NCI-H748 treated with DMSO at 0.1 percent for 48 hours (cell line): ENCODE measurements around the gene TNFAIP6.
"Not testable (repeated sequence)": the region's sequence is repeated elsewhere in the genome, so short reads cannot be mapped to it uniquely, and the experiment has no call there.

Experiments
- DNase-seq: peaks from one replicate; lab custom pipeline; 2025; lab: John Stamatoyannopoulos, UW

The TNFAIP6 gene, protein sequence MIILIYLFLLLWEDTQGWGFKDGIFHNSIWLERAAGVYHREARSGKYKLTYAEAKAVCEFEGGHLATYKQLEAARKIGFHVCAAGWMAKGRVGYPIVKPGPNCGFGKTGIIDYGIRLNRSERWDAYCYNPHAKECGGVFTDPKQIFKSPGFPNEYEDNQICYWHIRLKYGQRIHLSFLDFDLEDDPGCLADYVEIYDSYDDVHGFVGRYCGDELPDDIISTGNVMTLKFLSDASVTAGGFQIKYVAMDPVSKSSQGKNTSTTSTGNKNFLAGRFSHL

DNA sequence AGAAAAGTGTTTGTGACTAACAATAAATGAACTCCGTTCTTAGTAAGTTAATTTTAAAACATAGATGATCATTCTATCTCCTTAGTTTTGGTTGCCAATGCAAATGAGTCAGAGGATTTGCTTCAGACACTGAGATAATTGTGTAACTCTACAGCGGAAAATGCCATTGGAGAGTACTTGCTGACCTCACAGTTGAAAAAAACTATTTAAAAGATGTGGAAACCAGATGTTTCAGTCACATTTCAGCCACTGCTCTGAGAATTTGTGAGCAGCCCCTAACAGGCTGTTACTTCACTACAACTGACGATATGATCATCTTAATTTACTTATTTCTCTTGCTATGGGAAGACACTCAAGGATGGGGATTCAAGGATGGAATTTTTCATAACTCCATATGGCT, at the start of gene TNFAIP6:
TNFAIP6 (plus strand) TSS at position 234 of the 400 bp plus-strand sequence; CDS start at position 309, 75 bp downstream.
- no peak for DNase-seq

DNA sequence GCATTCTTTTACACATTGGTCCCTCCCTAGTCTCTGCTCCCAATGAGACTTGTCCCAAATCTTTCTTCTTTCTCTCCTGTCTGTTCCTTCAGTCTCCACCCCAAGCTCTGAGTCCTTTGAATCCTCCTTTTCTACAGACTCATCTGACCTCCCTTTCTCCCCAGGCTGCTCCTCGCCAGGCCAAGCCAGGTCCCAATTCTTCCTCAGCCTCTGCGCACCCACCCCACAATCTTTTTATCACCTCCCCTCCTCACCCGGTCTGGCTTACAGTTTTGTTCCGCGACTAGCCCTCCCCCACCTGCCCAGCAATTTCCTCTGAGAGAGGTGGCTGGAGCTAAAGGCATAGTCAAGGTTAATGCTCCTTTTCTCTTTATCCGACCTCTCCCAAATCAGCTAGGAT, 47.1 kb upstream of the TNFAIP6 start:
- not testable (repeated sequence) for DNase-seq

DNA sequence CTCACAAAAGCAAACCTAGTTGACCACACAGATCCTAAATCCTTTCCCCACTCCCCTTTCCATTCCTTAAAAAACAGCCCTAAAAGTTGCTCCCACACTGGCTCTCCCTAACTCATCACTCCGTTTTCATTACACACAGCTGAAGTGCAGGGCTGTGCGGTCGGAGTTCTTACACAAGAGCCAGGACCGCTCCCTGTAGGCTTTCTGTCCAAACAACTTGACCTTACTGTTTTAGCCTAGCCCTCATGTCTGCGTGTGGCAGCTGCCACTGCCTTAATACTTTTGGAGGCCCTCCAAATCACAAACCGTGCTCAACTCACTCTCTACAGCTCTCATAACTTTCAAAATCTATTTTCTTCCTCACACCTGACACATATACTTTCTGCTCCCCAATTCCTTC, 45.0 kb upstream of the TNFAIP6 start:
- not testable (repeated sequence) for DNase-seq

DNA sequence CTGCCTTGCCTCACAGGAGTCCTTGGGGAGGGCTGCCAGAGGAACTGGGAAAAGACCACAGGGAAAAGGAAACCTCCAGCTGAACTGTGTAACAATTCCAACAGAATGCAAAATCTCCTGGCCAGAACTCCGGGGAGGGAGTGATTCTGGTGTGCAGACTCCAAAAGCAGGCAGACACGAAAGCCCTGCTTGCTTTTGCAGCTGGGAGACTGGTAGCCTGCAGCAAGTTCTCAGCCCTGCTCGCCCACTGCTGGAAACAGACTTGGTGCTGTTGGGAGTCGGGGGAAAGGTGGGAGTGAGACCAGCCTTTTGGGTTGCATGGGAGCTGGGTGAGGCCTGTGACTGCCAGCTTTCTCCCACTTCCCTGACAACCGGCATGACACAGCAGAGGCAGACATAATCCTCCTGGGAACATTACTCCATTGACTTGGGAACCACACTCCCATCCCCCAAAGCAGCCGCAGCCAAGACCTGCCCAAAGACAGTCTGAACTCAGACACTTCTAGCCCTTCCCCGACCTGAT, 42.0 kb upstream of the TNFAIP6 start:
- DNase-seq, result no peak

DNA sequence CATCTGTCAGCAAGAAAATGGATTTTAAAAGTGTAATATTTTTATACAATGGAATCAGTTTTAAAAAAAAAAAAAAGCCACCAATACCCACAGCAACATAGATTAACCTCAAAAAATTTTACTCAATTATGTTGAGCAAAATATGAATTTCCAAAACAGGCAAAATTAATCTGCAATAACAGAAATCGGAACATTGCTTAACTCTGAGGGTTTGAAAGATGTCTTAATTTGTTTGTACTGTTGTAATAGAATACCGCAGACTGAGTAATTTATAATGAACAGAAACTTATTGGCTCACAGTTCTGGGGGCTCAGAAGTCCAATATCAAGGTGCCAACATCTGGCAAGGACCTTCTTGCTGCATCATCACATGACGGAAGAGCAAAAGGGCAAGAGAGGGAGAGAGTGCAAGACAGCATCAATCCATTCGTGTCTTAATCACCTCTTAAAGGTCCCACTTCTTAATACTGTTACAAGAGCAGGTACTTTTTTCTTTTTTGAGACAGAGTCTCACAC, 31.8 kb upstream of the TNFAIP6 start:
- DNase-seq, result no peak

DNA sequence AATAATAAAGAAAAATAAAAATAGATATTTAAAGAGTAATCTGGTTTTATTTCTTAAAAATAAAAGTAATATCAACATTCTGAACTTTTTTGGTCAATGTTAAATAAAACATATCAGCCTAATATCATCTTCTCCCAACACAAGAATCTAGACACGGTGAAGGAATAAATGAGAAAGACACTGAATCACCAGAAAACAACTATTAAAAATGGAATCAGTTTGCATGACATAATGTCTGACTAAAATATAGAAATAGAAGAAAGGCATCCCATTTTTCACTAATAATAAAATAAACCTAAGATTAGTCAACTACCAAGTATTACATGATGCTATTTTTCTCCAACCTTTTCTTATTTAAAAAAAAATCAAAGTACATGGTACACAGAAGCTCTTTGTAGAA, 30.8 kb upstream of the TNFAIP6 start:
- DNase-seq, result no peak

DNA sequence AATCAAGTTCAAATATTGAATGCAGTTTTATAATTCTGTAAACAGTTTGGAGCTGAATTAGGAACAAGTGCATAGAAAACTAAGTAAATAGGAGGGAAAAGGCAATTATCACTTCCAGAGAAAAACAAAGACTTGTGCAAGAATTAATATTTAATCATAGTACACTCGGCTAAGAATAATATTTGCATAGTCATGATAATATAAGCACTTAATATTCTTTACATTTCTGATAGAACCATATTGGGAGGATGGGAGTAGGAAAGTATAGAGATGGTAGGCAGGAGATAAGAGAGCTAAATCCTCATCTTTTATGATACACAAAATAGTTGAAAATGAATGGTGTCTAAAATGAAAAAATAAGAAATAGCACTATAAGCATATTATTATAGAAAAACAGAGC, 27.4 kb upstream of the TNFAIP6 start:
- no peak for DNase-seq

DNA sequence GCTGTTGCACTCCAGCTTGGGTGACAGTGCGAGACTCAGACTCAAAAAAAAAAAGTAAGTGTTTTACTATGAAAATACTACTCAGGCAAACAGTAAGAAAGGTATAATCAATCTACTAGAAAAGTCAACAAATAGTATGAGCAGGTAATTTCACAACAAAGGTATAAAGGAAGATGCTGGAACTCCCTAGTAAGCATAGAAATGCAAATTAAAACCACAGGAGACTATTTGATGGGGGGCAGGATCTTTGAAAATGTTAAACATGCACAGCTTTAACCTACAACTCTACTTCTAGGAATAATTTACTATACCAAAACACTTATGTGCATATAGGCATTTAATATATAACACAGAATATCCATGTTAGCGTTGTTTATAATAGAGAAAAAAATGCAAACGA, 24.3 kb upstream of the TNFAIP6 start:
- DNase-seq, result no peak

DNA sequence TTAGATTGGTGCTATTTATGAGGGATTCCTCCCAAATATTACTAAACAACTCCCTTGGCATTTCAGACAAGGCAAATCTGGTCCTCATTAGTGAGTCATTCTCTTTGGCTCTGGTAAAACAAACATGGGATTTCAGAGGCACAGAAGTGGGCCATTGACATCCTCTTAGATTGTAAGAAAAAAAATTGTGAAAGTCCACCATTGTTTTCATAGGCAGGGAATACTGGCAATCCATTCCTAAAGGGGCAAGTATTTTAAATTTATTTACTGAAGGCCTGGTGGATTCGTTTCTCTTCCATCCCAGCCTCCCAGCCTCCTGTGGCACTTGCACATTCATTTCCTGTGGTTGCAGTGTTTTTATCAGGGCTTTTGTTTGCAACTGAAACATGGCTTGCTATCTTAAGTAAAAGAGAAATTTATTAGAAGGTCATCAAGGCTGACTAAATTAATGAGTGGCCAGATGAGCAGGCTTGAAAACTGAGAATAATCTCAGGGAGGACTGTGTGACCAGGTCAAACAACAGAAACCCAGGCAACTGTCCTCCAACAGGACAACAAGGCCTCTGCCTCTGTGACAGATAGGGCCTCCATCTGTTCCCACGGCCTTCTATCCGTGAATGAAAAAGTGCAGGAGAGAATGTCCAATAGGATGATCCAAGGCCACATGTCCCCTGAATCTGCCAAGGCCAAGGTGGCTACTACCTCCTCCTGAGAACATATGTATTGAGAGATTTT, 23.1 kb upstream of the TNFAIP6 start:
- no peak for DNase-seq

DNA sequence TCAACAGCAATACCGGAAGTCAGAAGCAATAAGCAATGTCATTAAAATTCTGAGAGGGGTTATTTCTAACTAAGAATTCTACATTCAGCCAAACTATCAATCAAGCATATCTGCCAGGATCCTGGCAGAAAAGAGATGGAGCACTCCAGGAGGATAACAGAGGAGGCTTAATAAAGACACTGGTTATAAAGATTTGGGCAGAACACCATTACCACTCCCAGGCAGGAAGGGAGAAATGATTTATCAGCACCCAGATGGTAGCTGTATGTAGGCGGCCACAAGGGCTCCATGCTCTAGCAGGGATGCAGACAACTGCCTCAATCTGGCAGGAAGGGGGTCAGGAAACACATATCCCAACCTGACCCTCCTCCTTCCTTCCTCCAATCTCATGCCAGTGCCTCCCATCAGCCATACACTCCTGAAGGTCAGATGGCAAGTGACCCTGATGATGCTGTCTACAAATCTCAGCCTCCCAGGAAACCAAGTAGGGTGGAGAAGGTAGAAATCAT, 20.5 kb upstream of the TNFAIP6 start:
- no peak for DNase-seq

DNA sequence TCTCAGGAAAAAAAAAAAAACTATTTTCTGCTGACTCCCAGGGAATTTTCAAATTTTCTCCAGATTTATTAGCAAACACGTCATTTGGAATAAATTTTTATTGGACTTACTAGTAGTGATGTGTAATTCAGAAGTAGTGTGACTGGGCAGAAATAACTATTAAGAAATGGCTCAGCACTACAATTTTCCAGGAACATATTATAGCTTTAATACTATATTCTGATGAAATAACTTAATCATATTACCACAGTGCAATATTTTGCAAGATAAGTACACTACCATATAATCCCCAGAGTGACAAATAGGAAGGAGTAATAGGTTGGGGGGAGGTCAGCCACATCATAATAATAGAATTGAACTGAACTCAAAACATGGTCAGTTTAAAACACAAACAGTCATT, 19.7 kb upstream of the TNFAIP6 start:
- no peak for DNase-seq

DNA sequence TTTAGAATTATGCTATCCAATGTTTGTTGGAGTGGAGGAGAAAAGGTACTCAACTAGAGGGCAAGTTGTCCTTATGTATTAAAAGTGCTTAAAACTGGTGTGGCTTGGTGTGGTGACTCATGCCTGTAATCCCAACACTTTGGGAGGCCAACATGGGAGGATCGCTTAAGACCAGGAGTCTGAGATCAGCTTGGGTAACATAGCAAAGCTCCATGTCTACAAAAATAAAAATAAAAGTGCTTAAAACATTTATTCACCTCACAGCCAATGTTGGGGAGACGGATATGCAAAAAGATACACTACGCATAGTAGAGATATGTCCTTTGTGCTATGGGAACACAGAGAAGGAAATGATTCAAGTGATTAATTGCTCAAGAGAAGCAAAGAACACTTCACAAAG, 19.3 kb upstream of the TNFAIP6 start:
- DNase-seq, result no peak

DNA sequence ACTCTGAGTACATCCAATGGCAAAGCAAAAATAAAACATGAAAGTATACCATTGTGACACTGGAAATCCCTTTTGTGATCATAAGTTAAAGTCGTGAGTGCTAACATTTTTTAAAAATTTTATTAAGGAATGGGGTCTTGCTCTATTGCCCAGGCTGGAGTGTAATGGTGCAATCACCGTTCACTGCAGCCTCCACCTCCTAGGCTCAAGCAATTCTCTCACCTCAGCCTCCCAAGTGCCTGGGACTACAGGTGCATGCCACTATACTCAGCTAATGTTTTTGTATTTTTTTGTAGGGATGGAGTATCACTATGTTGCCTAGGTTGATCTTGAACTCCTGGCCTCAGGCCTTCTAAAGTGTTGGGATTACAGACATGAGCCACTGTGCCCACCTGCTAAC, 14.3 kb upstream of the TNFAIP6 start:
- DNase-seq, result no peak

DNA sequence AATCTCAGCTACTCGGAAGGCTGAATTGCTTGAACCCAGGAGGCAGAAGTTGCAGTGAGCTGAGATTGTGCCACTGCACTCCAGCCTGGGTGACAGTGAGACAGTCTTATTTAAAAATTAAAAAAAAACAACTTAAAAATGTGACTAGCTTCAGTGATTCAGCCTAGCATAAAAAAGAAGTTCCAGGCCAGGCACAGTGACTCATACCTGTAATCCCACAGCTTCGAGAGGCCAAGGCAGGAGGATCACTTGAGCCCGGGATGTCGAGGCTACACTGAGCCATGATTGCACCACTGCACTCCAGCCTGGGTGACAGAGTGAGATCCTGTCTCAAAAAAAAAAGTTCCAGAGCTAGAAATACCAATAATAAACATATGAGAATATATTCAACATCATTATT, 13.2 kb upstream of the TNFAIP6 start:
- not testable (repeated sequence) for DNase-seq

DNA sequence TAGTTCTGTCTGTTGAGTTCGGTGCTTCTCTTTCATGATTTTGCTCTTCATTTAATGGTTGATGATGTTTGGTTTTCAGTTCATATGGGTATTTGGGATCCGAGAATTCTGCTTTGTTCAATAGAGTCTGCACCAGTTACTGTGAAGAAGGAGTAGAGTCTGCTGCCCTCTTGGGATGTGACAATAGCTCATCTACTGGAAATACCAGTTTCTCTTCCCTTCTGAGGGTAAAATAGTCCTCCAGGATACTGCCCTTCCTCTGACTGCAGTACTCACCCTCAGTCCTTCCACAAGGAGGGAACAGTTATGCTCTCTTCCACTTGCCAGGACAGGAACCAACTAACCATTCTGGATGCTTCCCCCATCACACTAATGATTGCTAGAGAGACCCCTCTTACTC, 12.5 kb upstream of the TNFAIP6 start:
- DNase-seq, result no peak

DNA sequence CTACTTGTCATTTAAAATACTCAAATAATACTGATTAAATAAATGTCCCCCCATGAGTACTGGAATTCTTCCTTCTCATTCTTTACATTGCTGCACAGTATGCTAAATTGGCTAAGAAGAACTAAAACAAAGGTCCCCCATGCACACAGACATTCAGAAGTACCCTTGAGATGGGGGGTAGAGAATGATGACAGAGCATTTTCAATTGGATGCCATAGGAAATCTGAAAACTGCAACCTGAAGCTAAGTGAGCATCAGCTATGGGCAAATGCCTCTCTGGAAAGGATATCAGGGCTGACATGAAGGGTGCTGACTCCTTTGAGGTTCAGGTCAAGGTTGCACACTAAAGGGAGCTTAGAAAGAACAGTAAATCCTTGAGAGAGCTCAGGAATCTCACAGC, 10.1 kb upstream of the TNFAIP6 start:
- no peak for DNase-seq

DNA sequence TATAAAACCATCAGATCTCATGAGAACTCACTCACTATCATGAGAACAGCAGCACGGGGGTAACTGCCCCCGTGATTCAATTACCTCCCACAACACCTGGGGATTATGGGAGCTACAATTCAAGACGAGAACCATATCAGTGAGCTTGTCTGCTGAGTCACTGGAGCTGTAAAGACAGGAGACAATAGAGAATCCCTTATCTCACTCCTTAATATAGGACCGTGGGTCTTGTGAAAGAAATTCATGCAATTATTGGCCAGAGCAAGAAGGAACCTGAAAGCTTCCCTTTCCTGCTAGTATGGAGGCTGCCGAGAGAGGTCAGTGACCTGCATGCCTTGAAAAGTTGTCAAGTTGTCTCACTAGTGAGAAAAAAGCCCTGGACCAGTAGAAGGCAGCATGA, 9.5 kb upstream of the TNFAIP6 start:
- DNase-seq, result no peak

DNA sequence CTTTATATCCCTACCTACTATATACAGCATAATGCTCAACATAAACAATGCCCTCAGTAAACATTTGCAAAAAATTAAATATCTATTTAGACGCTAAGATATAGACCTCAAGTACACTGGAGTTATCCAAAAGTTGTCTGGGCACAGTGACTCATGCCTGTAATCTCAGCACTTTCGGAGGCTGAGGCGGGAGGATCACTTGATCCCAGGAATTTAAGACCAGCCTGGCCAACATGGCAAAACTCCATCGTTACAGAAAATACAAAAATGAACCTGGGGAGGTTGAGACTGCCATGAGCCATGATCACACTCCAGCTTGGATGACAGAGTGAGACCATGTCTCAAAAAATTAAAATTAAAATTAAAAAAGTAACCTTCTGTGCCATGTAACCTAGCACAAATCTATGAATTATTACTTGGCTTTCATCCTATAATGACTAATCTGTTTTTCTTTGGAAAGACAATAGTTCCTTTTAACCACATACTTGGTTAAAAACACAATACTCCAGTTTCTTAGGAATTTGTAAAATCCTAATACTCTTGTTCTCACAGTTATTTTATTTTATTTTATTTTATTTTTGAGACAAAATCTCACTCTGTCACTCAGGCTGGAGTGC, 6.7 kb upstream of the TNFAIP6 start:
- no peak for DNase-seq

DNA sequence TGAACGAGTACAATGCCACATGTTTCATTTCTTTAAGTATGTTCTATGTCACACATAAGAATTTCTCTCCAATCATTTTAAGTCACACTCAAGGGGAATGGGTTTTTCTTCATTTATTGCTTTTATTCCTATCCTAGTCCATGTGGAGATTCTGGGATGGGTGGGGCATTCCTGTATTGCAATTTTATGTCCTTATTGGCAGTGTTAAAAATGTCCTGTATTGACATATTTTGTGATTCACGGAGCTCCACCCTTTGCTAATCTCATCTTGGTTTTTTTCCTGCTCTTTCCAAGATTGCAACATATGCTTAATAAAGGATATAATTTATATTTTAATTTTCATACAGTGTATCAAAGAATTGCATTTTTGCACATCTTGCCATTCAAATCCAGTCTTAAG, 3.4 kb upstream of the TNFAIP6 start:
- DNase-seq, result no peak

DNA sequence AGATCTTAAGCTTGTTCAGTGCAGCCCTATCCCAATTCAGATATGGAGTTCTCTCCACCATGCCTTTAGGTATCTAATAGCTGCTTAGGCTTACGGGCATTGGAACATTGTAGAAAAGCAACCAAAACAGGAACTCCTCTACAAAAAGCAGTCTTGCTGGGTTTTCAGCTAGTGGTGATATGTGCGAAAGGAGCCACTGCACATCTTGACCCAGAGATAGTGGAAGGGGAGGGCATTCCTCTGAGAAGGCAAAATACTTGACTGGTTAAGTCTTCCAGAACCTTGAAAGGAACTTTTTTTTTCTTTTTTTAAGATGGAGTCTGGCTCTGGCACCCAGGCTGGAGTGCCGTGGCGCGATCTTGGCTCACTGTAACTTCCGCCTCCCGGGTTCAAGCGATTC, 2.6 kb upstream of the TNFAIP6 start:
- DNase-seq, result no peak

DNA sequence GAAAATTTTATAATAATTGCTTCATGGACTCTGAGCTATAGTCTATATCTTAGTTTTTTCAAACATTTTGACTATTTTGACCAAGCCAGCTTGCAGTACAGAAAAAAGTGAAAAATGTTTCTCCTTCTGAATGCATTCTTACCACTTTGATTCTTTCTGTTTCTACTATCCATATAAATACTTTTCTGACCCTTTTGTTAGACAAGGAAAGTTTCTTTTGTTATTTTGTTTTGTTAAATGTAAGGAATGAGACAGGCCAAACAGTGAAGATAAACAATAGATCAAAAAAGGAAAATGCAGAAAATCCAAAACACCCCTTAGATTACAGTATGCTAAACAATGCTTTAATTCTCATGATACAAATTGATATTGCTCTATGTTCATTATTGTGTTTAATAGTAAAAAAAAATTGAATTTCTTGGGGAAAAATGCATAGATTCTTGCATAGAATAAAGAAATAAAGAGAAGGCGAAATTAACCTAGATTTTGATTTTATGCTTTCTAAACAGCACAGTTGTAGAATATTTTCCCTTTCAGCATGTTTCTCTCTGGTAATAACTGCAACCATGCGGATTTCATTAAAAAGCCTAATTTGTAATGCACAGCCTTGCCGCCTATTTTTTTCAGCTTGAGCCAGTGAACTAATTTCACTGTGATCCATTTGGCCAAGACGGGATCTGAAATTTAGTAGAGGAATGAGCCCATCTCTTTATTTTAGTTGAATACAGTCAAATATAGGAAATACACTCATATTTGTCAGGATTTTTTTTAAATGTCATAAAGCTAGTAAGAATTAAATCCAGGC, 976 bp downstream of the TNFAIP6 start:
- DNase-seq, result no peak
